ENCODE results near the gene IGF1.

IGF1 gene

DNA sequence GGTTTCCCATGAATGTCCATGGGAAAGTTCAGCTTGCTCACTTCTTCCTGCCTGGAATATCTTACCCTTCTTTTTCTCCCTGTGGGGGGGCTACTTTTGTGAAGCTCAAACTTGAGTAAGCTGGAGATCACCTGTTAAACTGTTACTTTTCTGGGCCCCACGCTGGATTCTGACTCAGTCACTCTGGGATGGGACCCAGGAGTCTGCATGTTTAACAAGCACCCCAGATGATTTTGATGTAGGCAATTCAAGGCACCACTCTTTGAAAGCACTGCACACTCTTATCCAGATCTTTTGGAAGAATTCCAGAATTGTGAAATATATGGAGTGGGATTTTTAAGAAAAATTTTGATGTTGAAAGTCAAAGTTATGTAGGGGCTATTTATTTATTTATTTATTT lies 46.3 kb upstream of the IGF1 start:
- no peak overlapping the region for H3K4me2 ChIP-seq (ENCODE audit: insufficient read depth, low read length)
- no peak overlapping the region for H3K4me3 ChIP-seq (ENCODE audit: low read depth in 1 of 2, low read length in 2 of 2)
- no peaks in the 10 kb centered on the region for H3K79me2 ChIP-seq (ENCODE audit: insufficient read depth, low read length)
- no peaks in the 10 kb centered on the region for H4K20me1 ChIP-seq (ENCODE audit: insufficient read depth, low read length)
- H2AFZ ChIP-seq (ENCODE audit: low read depth, low read length) = no peak overlapping the region
- H3K9me3 ChIP-seq (ENCODE audit: insufficient read depth, low read length, severe bottlenecking) = no peaks in the 10 kb centered on the region
- H3K36me3 ChIP-seq (ENCODE audit: insufficient read depth, low read length) = no peaks in the 10 kb centered on the region
- H3K27ac ChIP-seq (ENCODE audit: low read length) = no peak overlapping the region
- H3K27me3 ChIP-seq (ENCODE audit: insufficient read depth, low read length, poor library complexity) = no peaks in the 10 kb centered on the region
- DNase-seq = no peak
- no peaks in the 10 kb centered on the region for H3K4me1 ChIP-seq (ENCODE audit: insufficient read depth, low read length)
- H3K9ac ChIP-seq (ENCODE audit: low read depth, low read length) = no peak overlapping the region
- TF ChIP-seq, protein P1, sequence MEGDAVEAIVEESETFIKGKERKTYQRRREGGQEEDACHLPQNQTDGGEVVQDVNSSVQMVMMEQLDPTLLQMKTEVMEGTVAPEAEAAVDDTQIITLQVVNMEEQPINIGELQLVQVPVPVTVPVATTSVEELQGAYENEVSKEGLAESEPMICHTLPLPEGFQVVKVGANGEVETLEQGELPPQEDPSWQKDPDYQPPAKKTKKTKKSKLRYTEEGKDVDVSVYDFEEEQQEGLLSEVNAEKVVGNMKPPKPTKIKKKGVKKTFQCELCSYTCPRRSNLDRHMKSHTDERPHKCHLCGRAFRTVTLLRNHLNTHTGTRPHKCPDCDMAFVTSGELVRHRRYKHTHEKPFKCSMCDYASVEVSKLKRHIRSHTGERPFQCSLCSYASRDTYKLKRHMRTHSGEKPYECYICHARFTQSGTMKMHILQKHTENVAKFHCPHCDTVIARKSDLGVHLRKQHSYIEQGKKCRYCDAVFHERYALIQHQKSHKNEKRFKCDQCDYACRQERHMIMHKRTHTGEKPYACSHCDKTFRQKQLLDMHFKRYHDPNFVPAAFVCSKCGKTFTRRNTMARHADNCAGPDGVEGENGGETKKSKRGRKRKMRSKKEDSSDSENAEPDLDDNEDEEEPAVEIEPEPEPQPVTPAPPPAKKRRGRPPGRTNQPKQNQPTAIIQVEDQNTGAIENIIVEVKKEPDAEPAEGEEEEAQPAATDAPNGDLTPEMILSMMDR (IDR thresholded peaks at IDR 0.05; ENCODE audit: borderline replicate concordance, extremely low read depth, low read length, poor library complexity, severe bottlenecking) = no peak
- TF ChIP-seq EZH2 (IDR thresholded peaks at IDR 0.05; ENCODE audit: borderline replicate concordance, low read depth, low read length, severe bottlenecking) = no peak
- ATAC-seq (ENCODE audit: insufficient read depth, low read depth) = no peak

DNA sequence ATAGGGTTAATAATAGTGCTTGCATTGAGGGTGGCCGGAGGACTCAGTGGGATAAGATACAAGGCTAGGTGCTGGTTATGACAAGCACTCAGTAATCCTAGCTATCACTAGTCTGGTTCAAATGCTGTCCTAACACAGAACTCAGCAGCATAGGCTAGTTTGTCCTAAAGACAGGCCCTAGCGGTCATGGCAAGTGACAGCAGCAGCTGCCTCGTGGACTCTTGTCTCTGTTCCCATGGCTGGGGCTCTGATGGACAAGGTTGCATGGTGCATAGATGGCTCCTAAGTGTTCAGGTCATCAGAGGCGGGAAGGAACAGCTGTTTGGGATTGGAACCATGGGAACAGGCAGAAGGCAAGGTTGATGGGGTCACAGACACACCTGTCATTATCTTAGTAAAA lies 42.4 kb upstream of the IGF1 start:
- no peak overlapping the region for H2AFZ ChIP-seq (ENCODE audit: low read depth, low read length)
- H3K4me1 ChIP-seq (ENCODE audit: insufficient read depth, low read length) = no peaks in the 10 kb centered on the region
- DNase-seq (no peak), ATAC-seq (ENCODE audit: insufficient read depth, low read depth) (no peak)
- H3K4me2 ChIP-seq (ENCODE audit: insufficient read depth, low read length) = no peak overlapping the region
- H3K4me3 ChIP-seq (ENCODE audit: low read depth in 1 of 2, low read length in 2 of 2) = no peak overlapping the region
- TF ChIP-seq, protein P1 (IDR thresholded peaks at IDR 0.05; ENCODE audit: borderline replicate concordance, extremely low read depth, low read length, poor library complexity, severe bottlenecking) = no peak
- TF ChIP-seq EZH2 (IDR thresholded peaks at IDR 0.05; ENCODE audit: borderline replicate concordance, low read depth, low read length, severe bottlenecking) = no peak
- H3K9me3 ChIP-seq (ENCODE audit: insufficient read depth, low read length, severe bottlenecking) = no peaks in the 10 kb centered on the region
- no peaks in the 10 kb centered on the region for H4K20me1 ChIP-seq (ENCODE audit: insufficient read depth, low read length)
- H3K36me3 ChIP-seq (ENCODE audit: insufficient read depth, low read length) = no peaks in the 10 kb centered on the region
- H3K79me2 ChIP-seq (ENCODE audit: insufficient read depth, low read length) = no peaks in the 10 kb centered on the region
- H3K27me3 ChIP-seq (ENCODE audit: insufficient read depth, low read length, poor library complexity) = no peaks in the 10 kb centered on the region
- no peak overlapping the region for H3K27ac ChIP-seq (ENCODE audit: low read length)
- H3K9ac ChIP-seq (ENCODE audit: low read depth, low read length) = no peak overlapping the region

DNA sequence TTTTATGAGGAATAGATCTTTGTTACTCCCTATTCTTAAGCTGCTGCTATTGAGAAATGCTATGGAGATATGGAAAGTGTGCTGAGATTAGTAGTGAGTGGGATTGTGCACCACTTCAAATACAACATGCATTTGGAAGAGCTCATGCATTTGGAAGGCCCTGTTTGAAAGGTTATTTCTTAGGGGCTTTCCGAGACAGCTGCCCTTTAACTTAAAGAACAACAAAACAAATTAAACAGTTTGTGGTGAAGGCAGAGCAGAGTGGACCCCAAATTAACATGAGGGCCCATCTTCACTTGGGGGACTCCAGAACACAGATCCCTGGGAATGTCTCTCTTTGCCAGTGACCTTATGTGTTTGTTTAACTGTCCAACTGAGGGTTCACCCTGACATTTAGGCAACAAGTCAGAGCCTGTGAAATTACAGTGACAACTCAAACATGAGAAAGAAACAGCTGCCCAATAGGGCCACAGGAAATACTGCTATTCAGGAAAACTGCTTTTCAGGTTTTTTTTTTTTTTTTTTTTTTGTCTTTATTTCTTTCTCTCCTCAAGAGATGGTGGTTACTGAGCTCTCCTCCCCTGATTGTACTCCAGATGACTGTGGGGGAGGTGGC lies 41.4 kb upstream of the IGF1 start:
- H3K36me3 ChIP-seq (ENCODE audit: insufficient read depth, low read length) = no peaks in the 10 kb centered on the region
- no peaks in the 10 kb centered on the region for H3K4me1 ChIP-seq (ENCODE audit: insufficient read depth, low read length)
- H3K4me2 ChIP-seq (ENCODE audit: insufficient read depth, low read length) = no peak overlapping the region
- TF ChIP-seq EZH2 (IDR thresholded peaks at IDR 0.05; ENCODE audit: borderline replicate concordance, low read depth, low read length, severe bottlenecking) = no peak
- TF ChIP-seq, protein P1 (IDR thresholded peaks at IDR 0.05; ENCODE audit: borderline replicate concordance, extremely low read depth, low read length, poor library complexity, severe bottlenecking) = no peak
- no peaks in the 10 kb centered on the region for H3K79me2 ChIP-seq (ENCODE audit: insufficient read depth, low read length)
- no peak for DNase-seq
- H3K9me3 ChIP-seq (ENCODE audit: insufficient read depth, low read length, severe bottlenecking) = no peaks in the 10 kb centered on the region
- no peak overlapping the region for H3K9ac ChIP-seq (ENCODE audit: low read depth, low read length)
- no peak overlapping the region for H2AFZ ChIP-seq (ENCODE audit: low read depth, low read length)
- H3K27me3 ChIP-seq (ENCODE audit: insufficient read depth, low read length, poor library complexity) = no peaks in the 10 kb centered on the region
- ATAC-seq (ENCODE audit: insufficient read depth, low read depth) = no peak
- H3K4me3 ChIP-seq (ENCODE audit: low read depth in 1 of 2, low read length in 2 of 2) = no peak overlapping the region
- H4K20me1 ChIP-seq (ENCODE audit: insufficient read depth, low read length) = no peaks in the 10 kb centered on the region
- no peak overlapping the region for H3K27ac ChIP-seq (ENCODE audit: low read length)

Measured in DND-41 (cell line).